ENCODE measurements around the gene FAAP20.

The FAAP20 gene

DNA sequence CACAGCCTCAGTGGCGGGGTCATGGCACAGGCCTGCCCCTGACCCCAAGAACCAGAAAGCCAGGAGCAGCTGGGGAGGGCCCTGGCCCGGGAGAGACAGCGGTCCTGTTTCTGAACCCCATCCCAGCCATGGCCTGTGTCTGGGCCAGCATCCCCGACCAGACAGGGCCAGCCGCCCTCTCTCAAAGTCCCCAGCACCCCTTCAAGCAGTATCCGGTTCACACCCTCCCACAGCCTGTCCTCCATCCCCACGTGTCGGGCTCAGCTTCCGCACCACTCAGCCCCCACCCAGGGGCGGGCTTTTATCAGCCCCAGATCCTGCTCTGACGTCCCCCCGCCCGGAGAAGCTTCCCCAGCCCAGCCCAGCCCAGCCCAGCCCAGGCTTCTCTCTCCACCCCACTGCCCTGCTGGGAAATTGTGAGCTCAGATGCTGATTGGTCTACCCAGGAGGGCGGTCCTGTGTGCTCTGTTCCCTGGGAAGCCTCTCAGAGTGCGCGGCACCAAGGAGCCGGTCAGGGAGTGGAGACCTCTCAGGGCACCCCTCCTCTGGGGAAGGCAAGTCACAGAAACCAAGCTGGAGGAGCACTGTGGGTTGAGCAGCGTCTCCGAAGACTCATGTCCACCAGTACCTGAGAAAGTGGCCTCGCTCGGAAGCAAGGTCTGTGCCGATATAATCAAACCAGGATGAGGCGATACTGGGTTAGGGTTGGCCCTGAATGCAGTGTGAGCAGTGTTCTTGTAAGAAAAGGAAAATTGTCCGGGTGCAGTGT is 4.7 kb upstream of the FAAP20 start:
- Histone ChIP-seq H3K79me2 (ENCODE audit: insufficient read depth, low read length) (no peaks in the 10 kb centered on the region), H3K27me3 (ENCODE audit: insufficient read depth, low read length, poor library complexity, severe bottlenecking) (no peaks in the 10 kb centered on the region), H3K36me3 (ENCODE audit: insufficient read depth, low read length) (no peaks in the 10 kb centered on the region), H3K4me1 (ENCODE audit: insufficient read depth, low read length, poor library complexity, severe bottlenecking) (peaks cover 5% of the 10 kb centered on the region), H2AFZ (ENCODE audit: low read length) (peak overlapping the region; percentile 86), H4K20me1 (ENCODE audit: insufficient read depth, low read length, poor library complexity, severe bottlenecking) (no peaks in the 10 kb centered on the region), H3K4me2 (ENCODE audit: low read depth, low read length, poor library complexity, severe bottlenecking) (peak overlapping the region; percentile 60), H3K9me3 (ENCODE audit: insufficient read depth, low read depth, low read length) (no peaks in the 10 kb centered on the region), H3K9ac (ENCODE audit: low read depth, low read length, poor library complexity, severe bottlenecking) (peak overlapping the region; percentile 51), H3K9me2 (replicated peaks; ENCODE audit: low read depth, low read length) (no peaks in the 10 kb centered on the region), H3K4me3 (ENCODE audit: low read length, poor library complexity, severe bottlenecking) (peak overlapping the region; percentile 75), H3F3A (ENCODE audit: low read depth) (no peaks in the 10 kb centered on the region)
- TF ChIP-seq CTCF (conservative IDR thresholded peaks at IDR 0.05; ENCODE audit: low read length) (peak; percentile 21; the same call in 1 of the 2 replicates), EZH2phosphoT487 (IDR thresholded peaks at IDR 0.05; ENCODE audit: borderline replicate concordance) (no peak)

DNA sequence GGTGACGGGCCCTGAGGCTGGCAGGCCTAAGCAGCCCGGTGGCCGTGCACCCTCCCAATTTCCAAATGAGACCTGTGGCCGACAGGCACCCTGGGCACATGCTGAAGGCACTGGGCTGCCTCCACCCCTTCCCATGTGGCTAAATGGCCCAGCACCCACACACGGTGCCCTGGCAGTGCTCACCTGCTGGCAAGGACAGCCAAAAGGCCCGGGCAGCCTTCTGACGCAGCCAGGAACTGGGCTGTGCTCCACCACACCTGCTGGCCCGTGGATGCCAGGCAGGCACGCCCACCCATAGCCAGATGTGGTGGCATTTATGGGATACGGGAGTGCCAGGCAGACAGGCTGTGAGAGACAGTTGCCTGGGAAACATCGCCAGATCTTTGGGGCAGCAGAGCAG is 4.0 kb upstream of the FAAP20 start:
- no peaks in the 10 kb centered on the region for H3K9me2 ChIP-seq (replicated peaks; ENCODE audit: low read depth, low read length)
- H3F3A ChIP-seq (ENCODE audit: low read depth) = no peaks in the 10 kb centered on the region
- H2AFZ ChIP-seq (ENCODE audit: low read length) = no peak overlapping the region
- H3K36me3 ChIP-seq (ENCODE audit: insufficient read depth, low read length) = no peaks in the 10 kb centered on the region
- peak overlapping the region; percentile 60 for H3K4me2 ChIP-seq (ENCODE audit: low read depth, low read length, poor library complexity, severe bottlenecking)
- H3K9me3 ChIP-seq (ENCODE audit: insufficient read depth, low read depth, low read length) = no peaks in the 10 kb centered on the region
- TF ChIP-seq EZH2phosphoT487 (IDR thresholded peaks at IDR 0.05; ENCODE audit: borderline replicate concordance) (no peak), CTCF (conservative IDR thresholded peaks at IDR 0.05; ENCODE audit: low read length) (no peak)
- no peaks in the 10 kb centered on the region for H4K20me1 ChIP-seq (ENCODE audit: insufficient read depth, low read length, poor library complexity, severe bottlenecking)
- H3K9ac ChIP-seq (ENCODE audit: low read depth, low read length, poor library complexity, severe bottlenecking) = peak overlapping the region; percentile 51
- H3K27me3 ChIP-seq (ENCODE audit: insufficient read depth, low read length, poor library complexity, severe bottlenecking) = no peaks in the 10 kb centered on the region
- H3K4me3 ChIP-seq (ENCODE audit: low read length, poor library complexity, severe bottlenecking) = peak overlapping the region; percentile 75
- H3K4me1 ChIP-seq (ENCODE audit: insufficient read depth, low read length, poor library complexity, severe bottlenecking) = no peaks in the 10 kb centered on the region
- peaks cover 5% of the 10 kb centered on the region for H3K79me2 ChIP-seq (ENCODE audit: insufficient read depth, low read length)

DNA sequence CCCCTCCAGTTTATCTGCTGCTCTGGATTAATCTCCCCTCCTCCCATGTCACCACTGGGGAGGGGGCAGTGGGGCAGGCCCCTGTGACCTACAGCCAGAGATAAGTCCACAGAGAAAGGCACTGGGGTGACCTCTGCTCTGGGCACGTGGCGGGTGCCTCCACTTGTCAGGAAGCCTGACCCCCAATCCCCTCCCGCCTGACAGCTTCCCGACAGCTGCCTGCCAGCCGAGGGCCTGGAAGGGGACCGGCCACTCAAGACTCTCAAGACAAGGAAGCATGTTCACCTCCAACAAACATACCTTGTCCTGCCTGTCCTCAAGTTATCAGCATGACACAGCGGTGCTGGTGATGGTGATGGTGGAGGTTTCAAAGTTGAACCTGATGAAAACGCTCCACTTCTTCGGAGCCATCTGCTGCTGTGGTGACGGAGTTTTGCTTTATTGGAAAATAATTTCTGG is 3.2 kb upstream of the FAAP20 start:
- peaks cover 14% of the 10 kb centered on the region for H3K79me2 ChIP-seq (ENCODE audit: insufficient read depth, low read length)
- H3K4me1 ChIP-seq (ENCODE audit: insufficient read depth, low read length, poor library complexity, severe bottlenecking) = peaks cover 4% of the 10 kb centered on the region
- H3K36me3 ChIP-seq (ENCODE audit: insufficient read depth, low read length) = no peaks in the 10 kb centered on the region
- no peaks in the 10 kb centered on the region for H3K9me3 ChIP-seq (ENCODE audit: insufficient read depth, low read depth, low read length)
- H3K4me3 ChIP-seq (ENCODE audit: low read length, poor library complexity, severe bottlenecking) = no peak overlapping the region
- no peaks in the 10 kb centered on the region for H3F3A ChIP-seq (ENCODE audit: low read depth)
- H3K27me3 ChIP-seq (ENCODE audit: insufficient read depth, low read length, poor library complexity, severe bottlenecking) = no peaks in the 10 kb centered on the region
- no peak overlapping the region for H3K9ac ChIP-seq (ENCODE audit: low read depth, low read length, poor library complexity, severe bottlenecking)
- no peaks in the 10 kb centered on the region for H3K9me2 ChIP-seq (replicated peaks; ENCODE audit: low read depth, low read length)
- H4K20me1 ChIP-seq (ENCODE audit: insufficient read depth, low read length, poor library complexity, severe bottlenecking) = no peaks in the 10 kb centered on the region
- H3K4me2 ChIP-seq (ENCODE audit: low read depth, low read length, poor library complexity, severe bottlenecking) = no peak overlapping the region
- no peak overlapping the region for H2AFZ ChIP-seq (ENCODE audit: low read length)
- no peak for TF ChIP-seq CTCF (conservative IDR thresholded peaks at IDR 0.05; ENCODE audit: low read length)
- TF ChIP-seq EZH2phosphoT487 (IDR thresholded peaks at IDR 0.05; ENCODE audit: borderline replicate concordance) = no peak

All from Loucy (cell line).